Left hindlimb (tissue), 1 donor: ENCODE data around the gene CRYBG3.

Source experiments
- DNase-seq: peaks from one replicate; pipeline ENCODE4 v3.0.0-alpha.2; 2018

CRYBG3 gene

DNA sequence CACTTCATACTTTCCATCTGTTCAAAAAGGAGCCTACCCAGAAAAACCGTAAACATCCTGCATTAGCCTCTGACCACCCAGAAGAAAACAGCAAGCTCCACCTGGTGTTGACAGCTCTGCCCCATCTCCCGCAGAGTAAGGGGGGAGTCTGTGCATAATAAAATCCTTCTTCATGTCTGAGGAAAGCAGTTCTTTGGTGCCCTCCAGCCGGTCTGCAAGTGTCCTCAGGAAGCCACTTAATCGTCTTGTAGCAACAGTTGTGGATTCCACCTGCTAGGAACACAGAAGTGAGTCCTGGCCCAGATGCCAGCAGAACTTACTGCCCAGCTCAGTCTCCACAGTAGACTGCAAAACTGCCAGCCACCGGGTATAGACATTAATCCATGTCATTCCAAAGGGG lies 127.9 kb downstream of the CRYBG3 start:
- DNase-seq: no peak

DNA sequence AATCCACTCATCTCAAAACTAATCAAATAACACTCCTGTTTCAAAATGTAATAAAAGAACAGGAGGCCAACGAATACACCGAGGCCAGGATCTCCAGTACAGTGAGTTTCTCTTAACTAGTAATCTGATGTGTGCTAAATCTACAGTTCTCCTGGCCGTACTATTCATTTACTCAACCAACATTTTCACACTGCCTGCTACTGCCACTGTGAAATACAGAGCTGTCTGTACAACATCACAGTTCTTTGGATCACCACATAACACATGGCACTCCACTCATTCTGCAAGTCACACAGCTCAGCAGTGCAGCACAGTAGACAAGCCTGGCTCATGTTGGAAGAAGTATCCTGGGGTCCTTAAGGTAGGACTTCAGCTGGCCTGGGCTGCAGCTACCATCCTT lies 128.5 kb downstream of the CRYBG3 start:
- DNase-seq: no peak

DNA sequence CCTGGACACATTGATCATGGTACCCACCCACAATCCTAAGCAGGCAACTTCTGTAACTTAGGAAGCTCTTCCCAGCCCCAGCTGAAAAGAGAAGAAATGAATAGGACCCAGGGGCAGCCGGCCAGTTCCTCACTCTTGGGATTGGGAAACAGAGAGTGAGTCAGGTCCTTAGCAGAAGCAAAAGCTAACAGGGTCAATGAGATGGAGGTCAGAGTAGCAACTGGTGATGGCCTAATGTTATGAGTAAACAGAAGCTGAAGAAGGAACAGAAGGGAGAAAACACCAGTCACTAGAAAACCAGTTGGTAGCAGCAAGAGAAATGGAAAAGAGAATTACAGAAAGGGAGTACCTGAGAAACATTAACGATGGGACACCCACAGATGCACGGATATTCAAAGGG lies 130.5 kb downstream of the CRYBG3 start:
- no peak for DNase-seq

DNA sequence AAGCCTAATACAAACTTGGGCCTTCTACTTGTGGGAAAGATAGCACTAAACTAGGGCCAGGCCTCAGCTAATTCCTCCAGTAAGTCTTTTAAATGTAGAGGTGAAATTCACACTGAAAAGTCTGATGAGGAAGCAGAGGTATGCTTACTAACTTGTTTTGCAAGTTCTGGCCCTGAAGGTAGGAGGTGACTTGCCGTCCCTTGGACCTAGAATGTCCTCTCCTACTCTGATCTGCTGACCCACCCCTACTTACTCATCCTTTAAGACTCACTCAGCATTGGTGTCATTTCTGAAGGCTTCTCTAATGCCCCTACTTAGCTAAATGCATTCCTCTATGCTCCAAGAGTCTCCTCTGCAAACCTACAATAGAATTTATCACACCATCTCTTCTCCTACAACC lies 131.1 kb downstream of the CRYBG3 start:
- no peak for DNase-seq

DNA sequence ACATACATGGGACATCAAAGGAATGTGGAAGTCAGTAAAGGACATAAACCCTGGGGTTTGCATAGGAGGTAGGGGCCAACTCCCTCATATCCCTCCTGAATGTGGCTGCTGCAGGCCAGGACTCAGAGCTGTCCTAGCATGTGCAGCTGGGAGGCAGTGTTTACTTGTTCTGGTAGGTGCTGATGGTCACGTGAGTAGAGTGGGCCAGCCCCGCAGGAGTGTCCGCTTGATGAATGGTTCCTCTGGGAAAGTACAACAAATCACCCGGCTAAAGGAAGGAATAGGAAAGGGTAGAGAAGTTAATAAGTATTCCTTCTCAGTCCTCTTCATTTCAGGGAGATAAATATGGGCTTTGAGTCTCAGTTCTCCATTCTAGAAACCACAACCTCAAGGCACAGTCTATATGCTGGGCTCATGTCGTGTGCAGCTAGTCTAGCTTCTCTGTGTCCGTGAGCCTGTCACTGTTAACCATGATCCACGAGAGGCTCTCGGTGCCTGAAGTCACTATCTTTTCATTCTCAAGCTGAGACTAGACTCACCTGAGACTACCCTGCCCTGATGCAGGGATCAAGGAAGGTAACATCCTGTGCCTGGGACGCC lies 132.5 kb downstream of the CRYBG3 start:
- peak; percentile 45 for DNase-seq

DNA sequence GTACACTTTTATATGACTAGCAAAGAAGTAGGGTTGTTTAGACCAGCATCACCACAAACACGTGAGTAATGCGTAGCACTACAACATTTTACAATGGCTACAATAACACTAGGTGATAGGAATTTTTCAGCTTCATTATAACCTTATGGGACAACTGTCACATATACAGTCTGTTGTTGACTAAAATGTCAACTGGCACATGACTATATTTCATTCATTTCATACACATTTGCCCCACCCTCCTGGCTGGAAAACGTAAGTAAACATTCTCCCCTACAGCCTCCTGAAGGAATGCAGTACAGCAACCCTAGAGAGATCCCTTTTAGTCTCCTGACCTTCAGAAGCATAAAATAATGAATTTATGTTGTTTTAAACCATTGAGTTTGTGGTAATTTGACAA lies 134.2 kb downstream of the CRYBG3 start:
- no peak for DNase-seq

DNA sequence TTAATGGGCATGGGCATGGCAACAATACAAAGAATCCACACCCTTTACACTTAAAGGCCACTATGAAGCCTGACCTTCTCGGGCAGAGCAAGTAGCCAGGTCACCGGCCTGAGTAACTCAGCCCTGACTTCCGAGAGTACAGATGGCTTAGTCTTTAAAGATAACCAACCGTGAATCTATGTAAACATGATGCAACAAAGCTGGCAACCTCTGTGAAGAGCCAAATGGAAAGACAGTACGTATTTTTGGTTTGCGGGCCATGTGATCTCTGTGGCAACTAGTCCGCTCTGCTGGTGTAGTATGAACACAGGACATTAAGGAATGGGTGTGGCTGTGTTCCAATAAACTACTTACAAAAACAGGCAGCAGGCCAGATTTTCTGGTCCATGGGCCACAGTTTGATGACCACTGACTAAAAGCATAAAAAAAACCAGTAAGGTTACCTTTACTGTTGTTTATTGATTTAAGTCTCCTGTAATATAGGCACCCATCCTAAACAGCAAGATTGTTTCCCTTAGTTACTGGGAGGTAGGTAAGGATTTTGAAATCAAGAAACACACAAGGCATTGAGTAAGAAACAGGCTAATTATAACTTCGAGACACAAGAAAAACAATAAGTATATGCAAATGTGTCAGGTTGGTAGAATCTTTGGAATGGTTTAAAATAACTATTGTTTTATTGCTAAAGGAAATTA lies 136.0 kb downstream of the CRYBG3 start:
- no peak for DNase-seq

DNA sequence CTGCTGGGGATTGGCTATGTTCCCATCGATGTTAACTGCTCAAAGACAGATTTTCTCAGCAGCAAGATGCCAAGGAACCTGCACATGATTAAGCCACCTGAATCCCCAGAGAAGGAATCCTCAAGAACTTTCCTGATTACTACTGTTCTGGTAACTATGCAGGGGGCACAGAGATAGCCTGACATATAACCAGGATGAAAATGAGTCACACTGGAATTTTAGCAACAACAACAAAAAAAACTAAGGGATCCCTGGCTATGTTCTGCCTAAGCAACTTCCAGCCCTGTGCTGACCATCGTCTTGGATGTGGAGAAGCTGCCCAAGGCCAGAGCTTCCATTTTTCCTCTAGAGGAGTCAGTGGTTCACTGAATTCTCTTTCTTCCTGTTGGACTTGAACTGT lies 136.6 kb downstream of the CRYBG3 start:
- DNase-seq: no peak

DNA sequence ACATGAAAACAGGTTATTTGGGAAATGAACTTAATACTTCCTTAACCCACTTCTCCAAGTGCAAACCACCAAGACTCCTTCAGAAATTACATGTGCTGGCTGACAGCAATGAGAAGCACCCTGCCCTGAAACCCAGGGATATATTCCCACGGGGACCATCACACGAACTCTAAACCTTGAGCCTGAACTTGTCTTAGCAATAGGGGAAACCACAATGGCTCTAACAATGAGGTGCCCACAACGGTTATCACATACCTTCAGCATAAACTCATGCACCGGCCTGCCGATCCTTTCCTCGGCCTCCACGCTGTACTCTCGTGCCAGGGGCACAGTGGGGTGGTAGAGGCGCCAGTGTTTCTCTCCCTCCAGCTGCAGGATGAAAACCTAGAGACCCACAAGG lies 137.0 kb downstream of the CRYBG3 start:
- DNase-seq: no peak

DNA sequence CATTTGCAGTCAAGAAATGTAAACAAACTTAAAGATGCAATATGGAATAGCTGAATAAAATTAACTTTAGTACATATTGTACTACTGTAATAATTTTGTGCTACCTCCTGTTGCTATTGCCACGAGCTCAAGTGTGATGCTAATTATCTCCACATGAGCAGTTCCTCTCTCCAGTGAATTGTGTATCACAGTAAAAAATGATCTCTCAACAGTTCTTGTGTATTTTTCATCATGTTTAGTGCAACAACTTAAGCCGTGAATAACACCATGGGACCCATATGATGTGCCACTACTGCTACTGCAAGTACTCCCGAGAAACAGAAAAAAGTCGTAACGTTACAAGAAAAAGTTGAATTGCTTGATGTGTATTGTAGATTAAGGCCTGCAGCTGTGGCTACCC lies 138.1 kb downstream of the CRYBG3 start:
- no peak for DNase-seq

DNA sequence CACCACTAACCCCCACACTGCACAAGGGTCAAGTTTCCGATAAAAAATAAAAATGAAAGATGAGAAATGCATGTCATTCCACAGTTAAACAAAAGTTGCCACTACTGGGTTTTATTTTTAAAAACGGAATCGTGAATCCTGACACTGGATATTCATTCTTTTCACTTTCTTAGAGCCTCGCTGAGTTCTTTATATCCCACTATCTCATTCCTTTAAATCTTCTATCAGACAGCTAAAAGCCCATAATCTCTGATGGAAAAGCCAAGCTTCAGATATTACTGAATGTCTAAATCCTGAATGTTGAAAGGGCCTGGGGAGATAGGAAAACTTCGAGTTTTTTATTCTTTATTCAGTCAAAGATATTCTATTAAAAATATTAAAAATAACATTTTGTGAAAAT lies 138.7 kb downstream of the CRYBG3 start:
- no peak for DNase-seq

DNA sequence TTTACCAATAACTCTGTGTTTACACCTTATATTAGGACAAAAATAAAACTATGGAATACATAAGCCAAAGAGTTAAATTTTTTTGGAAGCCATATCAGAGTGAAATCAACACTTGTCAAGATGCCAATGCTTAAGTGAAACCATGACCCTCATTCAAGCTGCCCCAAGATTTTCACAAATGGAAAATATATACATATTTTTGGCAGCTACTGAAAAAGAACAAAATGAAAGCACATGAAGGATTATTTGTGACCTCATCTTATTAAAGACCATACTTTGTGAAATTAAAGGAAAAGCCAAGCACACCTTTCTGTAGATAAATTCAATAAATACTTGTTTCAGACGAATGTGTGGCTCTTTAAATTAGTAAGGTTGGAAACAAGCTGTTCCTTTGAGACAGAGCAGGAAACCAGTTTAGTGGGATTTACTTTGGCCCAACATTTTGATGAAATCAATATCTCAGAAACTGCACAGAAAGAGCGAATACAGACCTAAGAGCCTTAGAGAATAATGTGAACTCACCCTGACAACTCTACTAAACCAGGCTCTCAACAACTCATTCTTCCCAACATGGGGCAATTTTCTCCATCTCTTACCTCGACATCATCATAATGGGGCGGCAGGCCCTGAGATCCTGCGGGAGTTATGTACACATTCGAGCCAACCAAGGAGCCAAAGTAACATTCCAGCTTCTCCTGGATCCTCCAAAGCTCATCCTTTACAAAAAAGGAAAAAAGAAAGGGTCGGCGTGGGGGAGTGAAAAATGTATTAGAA lies 139.4 kb downstream of the CRYBG3 start:
- no peak for DNase-seq

DNA sequence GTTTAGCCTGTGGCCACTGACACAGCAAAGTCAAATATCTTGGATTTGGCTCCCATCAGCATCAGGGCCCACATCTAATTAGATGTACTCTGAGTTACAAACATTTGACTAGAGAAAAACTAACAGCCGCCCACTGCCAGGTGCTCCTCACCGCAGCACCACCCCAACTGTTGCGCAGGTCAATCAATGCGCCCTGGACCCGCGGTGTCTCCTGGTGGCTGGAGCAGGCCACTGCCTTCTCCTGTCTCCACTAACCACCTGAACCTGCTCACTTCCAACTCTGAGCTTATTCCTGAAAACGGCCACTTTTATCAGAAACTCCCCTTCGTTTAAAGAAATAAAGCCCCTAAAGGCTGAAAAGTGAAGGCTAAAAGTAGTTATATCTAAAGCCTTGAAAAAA lies 146.2 kb downstream of the CRYBG3 start:
- DNase-seq: no peak

DNA sequence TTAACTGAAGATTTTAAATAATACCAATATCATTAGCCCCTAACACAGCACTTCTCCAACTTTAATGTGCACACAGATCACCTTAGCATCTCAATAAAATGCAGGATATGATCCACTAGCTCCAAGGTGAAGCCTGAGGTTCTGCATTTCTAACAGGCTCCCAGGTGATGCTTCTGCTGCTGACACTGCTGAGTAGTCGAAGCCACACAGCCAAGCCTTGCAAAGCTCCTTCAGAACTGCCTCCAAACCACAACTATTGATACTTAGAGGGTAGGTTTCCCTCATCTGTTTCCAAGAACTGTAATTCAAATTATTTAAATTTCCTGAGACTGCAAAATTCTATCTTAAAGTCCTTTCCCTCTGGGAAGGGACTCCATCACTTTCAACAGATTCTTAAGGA lies 146.6 kb downstream of the CRYBG3 start:
- no peak for DNase-seq

DNA sequence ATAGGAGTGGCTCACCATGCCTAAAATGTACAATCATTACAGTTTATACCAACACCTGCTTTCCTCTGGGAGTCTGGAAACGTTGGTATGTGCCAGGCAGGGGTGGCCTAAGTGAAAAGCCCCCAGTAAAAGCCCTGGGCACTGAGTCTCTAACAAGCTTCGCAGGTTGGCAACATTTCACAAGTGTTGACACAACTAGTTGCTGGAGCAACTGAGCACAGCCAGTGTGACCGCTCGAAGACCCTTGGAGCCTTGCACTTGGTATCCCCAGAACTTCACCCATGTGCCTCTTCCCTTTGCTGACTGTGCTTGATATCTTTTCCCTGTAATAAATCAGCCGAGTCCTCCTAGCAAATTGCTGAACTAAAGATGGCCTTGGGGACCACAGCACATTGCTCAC lies 147.7 kb downstream of the CRYBG3 start:
- no peak for DNase-seq

DNA sequence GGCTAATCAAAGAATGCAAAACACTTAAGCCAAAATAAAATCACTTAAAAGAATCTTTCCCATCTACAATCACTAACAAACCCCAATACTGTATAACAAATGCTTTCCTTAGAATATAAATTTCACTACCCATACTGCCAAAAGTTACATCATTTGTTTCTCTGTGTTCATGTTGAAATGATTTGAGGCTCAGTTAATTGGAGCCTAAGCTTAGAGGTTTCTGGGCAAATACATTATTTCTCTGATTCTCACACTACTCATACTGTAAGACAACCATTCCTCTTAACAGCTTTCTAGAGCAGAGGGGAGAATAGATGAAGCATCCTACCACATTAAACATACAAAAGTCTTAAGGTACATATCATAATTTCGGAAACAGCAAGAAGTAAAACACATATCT lies 148.3 kb downstream of the CRYBG3 start:
- DNase-seq: no peak

DNA sequence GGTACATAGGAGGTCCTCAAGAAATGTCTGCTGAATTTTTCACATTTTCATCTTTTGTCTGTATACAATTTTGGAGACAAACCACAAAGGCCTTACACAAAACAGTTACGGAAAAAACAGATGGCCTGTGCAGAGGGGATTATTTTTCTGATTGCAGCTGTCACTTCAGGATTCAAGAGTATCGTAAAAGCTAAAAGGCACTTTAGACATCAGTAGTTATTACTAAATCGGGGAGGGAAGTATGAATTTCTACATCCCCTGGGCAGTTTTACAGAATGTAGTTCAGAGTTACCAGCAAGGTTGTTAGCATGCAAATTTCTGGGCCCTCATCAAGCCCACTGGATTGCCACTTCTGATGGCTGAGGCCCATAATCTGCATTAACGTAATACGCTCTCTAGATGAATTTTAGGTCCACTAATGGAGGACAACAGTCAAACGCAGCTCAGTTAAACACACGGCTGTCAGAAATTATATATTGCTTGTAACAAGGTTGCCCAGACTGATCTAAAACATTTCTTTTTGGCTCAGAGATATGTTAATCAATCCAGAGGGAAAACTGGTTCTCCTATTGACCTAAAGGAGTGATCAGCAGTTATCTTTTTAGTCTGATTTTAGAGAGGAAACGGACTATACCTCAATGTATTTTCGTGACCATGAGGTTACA lies 149.3 kb downstream of the CRYBG3 start:
- no peak for DNase-seq

DNA sequence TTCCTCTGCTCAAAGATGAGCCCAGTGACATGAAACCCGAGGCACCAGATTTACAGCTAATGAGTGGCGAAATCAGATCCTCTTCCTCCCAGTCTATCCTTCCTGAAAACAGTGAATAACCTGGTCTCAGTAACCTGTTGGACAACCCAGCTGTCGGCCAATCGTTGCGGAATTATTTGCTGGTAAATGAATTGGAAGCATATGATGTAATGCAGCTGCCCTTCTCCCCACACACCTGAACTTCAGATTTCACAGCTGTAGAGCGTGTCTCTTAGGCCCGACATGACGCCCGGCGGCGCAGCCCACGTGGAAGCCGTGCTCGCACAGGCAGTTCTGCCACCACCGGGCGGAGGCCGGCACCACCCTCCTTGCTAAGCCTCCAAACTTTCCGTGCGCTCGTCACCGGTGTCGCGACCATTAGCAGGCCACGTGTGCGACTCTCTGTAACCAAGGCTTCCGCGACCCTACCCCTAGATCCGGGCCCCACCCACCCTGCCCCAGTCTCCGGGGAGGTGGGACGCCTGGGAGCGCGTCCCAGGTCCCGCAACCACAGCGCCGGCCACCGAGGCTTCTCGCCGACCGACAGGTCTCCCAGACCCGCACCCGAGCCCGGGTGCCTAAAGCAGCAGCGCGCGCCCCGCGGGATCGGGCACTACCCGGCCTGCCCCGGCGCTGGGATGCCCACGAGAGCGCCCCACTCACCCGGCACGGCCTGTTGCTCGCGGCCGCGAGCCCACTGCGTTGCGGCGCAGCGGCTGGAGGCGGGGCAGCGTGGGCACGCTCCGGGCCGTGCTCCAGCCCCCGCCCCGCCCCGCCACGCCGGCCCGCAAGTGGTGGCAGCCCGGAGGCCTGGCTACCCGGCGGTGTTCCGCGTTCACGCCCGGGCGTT lies 150.1 kb downstream of the CRYBG3 start, which contains the start of gene RIOX2:
Gene RIOX2 (minus strand): TSS at position 753 of the 889 bp plus-strand sequence. CDS start 4,838 bp downstream, outside the sequence.
- DNase-seq: peak; percentile 78

DNA sequence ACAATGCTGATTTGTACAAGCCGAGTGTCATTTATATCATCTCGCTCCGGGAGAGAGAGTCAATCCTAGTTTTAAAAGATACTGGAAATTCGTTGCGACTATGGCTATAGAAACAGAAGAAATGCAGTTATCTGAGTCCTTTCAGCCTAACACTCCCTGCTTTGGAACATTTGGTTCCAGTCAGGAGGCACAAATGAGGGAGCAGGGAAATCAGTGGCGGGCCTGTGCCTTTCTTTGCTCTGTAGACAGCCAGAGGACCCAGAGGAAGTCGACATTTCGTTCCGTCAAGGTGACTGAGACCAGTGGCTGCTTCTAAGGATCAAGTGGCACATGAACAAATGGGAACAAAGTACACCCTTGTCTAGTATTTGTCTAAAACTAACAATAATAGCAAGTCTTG lies 151.2 kb downstream of the CRYBG3 start:
- no peak for DNase-seq

DNA sequence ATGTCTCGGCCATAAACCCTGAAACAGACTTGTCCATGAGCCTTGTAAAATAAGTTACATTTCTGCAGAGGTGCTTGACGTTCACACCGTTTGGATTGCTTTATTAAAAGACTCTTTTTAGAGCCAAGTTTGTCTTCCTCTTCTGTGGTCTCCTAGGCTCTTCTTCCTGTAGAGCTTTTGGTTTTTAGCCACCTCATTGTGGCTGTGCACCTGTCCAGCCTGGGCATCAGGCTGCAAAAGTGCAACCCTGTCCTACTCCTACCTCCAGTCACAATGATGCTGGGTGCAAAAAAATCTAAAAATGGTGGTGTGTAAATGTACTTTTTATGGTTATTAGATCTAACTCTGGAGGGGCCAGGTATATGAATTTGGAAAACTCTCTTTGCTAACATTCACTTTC lies 153.2 kb downstream of the CRYBG3 start:
- DNase-seq: no peak

DNA sequence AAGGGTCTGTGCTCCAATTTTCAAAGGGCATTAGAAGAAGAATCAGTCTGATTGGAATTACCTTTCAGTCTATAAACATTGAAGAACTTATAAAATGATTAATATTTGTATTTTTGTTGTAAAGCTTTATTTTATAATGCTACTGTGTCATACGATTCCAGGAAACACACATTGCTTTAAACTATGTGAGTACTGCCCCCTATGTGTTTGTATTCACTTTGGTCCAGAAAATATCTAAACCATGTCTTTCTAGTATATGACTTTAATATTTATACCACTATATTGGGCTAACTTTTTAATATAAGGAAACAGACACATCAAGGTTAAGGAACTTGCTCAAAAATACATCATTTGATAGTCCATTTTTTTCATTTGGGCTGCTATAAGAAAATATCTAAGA lies 153.7 kb downstream of the CRYBG3 start:
- DNase-seq: no peak

DNA sequence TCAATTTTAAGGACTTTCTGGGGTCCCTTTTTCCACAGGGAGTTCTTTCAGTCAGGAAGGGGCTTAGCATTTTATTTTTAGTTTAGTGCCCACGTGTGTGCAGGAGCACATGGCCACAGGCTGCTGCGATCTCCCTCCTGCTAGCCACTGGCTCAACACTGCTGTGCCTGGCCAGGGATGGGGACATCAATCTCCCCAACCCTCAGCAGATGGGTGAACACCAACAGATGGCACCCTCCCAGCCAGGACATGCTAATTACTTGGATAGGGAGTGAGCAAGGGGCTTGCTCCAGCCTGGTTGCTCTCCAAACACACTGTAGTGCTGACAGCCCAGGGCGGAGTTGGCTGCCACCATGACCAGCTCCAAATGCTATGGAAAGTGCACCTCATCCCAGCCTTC lies 157.8 kb downstream of the CRYBG3 start:
- DNase-seq: no peak

DNA sequence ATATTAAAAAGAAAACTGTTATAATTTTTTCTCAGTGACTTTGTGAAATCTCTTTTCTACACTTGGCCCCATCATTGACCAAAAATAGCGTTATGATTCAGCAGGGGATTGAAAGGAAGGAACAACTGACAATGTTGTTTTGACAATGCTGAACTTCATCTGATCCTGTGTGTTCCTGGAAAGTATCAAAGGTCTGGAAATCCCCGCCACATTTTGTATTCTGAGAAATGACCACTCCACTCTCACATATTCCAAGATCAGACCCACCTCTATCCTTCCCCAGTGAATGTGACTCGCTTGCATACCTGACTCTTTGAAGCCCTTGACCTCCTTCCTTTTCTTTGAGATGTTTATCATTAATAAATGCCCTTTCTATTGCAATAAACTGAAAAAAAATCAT lies 160.1 kb downstream of the CRYBG3 start:
- peak; percentile 47 for DNase-seq
